ENCODE results near the gene TAS2R7.

Gene TAS2R7

DNA sequence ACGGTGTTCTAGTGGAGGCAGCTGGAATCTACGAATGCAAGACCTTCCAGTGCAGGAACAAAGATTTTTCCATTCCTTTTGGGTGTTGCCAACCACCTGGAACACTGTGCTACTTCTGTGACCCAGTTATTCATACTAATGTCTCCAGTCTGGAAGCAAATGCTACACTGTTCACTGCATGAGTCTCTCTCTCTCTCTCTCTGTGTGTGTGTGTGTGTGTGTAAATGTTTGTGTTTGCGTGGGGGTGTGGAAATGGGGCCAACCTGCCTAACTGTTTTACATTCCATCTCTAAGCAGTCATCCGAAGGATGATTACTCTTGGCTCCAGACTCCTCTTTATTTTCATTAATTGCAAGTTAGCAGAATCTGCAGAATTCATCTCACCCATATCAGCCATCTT, 49.4 kb downstream of the TAS2R7 start:
- Histone ChIP-seq H3K4me3 (no peak overlapping the region), H3K27ac (no peak overlapping the region)

All from skin epidermis (tissue), 12 donors.